Activated naive CD8-positive, alpha-beta T cell treated with anti-CD3 and anti-CD28 coated beads, Interleukin-2, amount 50 U/mL, for 24 hours (primary cell): ENCODE data around the gene PLCB1.
A peak's percentile ranks its signal among the peaks of the same experiment; 100 is the strongest.

ENCODE experiments used
- ATAC-seq: fragments of 150-1000 bp; cut with Tn5 transposase; one replicate; pipeline ENCODE4 v1.10.0; 2021
- DNase-seq: peaks from one replicate; pipeline ENCODE4 v3.0.0; 2021
- H3K27ac Mint-ChIP-seq: one replicate; pipeline ENCODE4 v1.8.0; 2021; ENCODE audit warnings: mild to moderate bottlenecking, mixed read lengths
- H3K27me3 Mint-ChIP-seq: one replicate; pipeline ENCODE4 v1.8.0; 2021; ENCODE audit warnings: mixed read lengths
- H3K36me3 Mint-ChIP-seq: one replicate; pipeline ENCODE4 v1.8.0; 2021; ENCODE audit warnings: low read depth, mixed read lengths
- H3K4me1 Mint-ChIP-seq: one replicate; pipeline ENCODE4 v1.8.0; 2021; ENCODE audit warnings: mixed read lengths
- H3K4me3 Mint-ChIP-seq: one replicate; pipeline ENCODE4 v1.8.0; 2021; ENCODE audit warnings: mild to moderate bottlenecking, moderate library complexity, mixed read lengths
- H3K9me3 Mint-ChIP-seq: one replicate; pipeline ENCODE4 v1.8.0; 2021; ENCODE audit warnings: mixed read lengths

The PLCB1 gene

GRCh38 chr20:8675896-8676295 lies 543.8 kb downstream of the PLCB1 start:
- no peaks in the 10 kb centered on the region for H3K9me3 Mint-ChIP-seq
- H3K36me3 Mint-ChIP-seq: peaks cover 2% of the 10 kb centered on the region
- ATAC-seq (no peak), DNase-seq (no peak)
- H3K4me3 Mint-ChIP-seq: no peak overlapping the region
- H3K27ac Mint-ChIP-seq: no peak overlapping the region
- no peaks in the 10 kb centered on the region for H3K4me1 Mint-ChIP-seq
- H3K27me3 Mint-ChIP-seq: no peaks in the 10 kb centered on the region

- DNase-seq: no peak
- H3K4me3 Mint-ChIP-seq: no peak overlapping the region
- H3K36me3 Mint-ChIP-seq: peaks cover 2% of the 10 kb centered on the region
- ATAC-seq: no peak
- no peaks in the 10 kb centered on the region for H3K27me3 Mint-ChIP-seq
- H3K4me1 Mint-ChIP-seq: no peaks in the 10 kb centered on the region
- H3K9me3 Mint-ChIP-seq: no peaks in the 10 kb centered on the region
- no peak overlapping the region for H3K27ac Mint-ChIP-seq
Measured at GRCh38 chr20:8678098-8678776, 546.2 kb downstream of the PLCB1 start.

GRCh38 chr20:8689337-8689736 lies 557.3 kb downstream of the PLCB1 start:
- no peak for DNase-seq
- Mint-ChIP-seq H3K27me3 (no peaks in the 10 kb centered on the region), H3K36me3 (peaks cover 6% of the 10 kb centered on the region), H3K9me3 (peaks cover 13% of the 10 kb centered on the region), H3K4me1 (no peaks in the 10 kb centered on the region), H3K4me3 (no peak overlapping the region), H3K27ac (no peak overlapping the region)
- no peak for ATAC-seq

GRCh38 chr20:8690074-8690473 lies 558.0 kb downstream of the PLCB1 start:
- peaks cover 3% of the 10 kb centered on the region for H3K36me3 Mint-ChIP-seq
- peaks cover 13% of the 10 kb centered on the region for H3K9me3 Mint-ChIP-seq
- no peak overlapping the region for H3K4me3 Mint-ChIP-seq
- no peak overlapping the region for H3K27ac Mint-ChIP-seq
- ATAC-seq (no peak), DNase-seq (no peak)
- no peaks in the 10 kb centered on the region for H3K27me3 Mint-ChIP-seq
- H3K4me1 Mint-ChIP-seq: no peaks in the 10 kb centered on the region

GRCh38 chr20:8693709-8694108 lies 561.6 kb downstream of the PLCB1 start:
- DNase-seq: no peak
- Mint-ChIP-seq H3K36me3 (peaks cover 3% of the 10 kb centered on the region), H3K4me1 (no peaks in the 10 kb centered on the region), H3K27ac (no peak overlapping the region), H3K9me3 (peaks cover 13% of the 10 kb centered on the region), H3K4me3 (no peak overlapping the region), H3K27me3 (no peaks in the 10 kb centered on the region)
- ATAC-seq: no peak

GRCh38 chr20:8700756-8701155 lies 568.7 kb downstream of the PLCB1 start:
- H3K27ac Mint-ChIP-seq: no peak overlapping the region
- no peaks in the 10 kb centered on the region for H3K4me1 Mint-ChIP-seq
- no peaks in the 10 kb centered on the region for H3K27me3 Mint-ChIP-seq
- H3K36me3 Mint-ChIP-seq: no peaks in the 10 kb centered on the region
- H3K9me3 Mint-ChIP-seq: no peaks in the 10 kb centered on the region
- no peak overlapping the region for H3K4me3 Mint-ChIP-seq
- ATAC-seq (no peak), DNase-seq (no peak)

GRCh38 chr20:8706961-8707700 lies 575.1 kb downstream of the PLCB1 start:
- H3K4me1 Mint-ChIP-seq: no peaks in the 10 kb centered on the region
- no peaks in the 10 kb centered on the region for H3K27me3 Mint-ChIP-seq
- H3K36me3 Mint-ChIP-seq: no peaks in the 10 kb centered on the region
- DNase-seq (no peak), ATAC-seq (no peak)
- no peak overlapping the region for H3K4me3 Mint-ChIP-seq
- no peak overlapping the region for H3K27ac Mint-ChIP-seq
- H3K9me3 Mint-ChIP-seq: no peaks in the 10 kb centered on the region

GRCh38 chr20:8709627-8710026 lies 577.6 kb downstream of the PLCB1 start:
- ATAC-seq: no peak
- H3K36me3 Mint-ChIP-seq: no peaks in the 10 kb centered on the region
- H3K4me3 Mint-ChIP-seq: no peak overlapping the region
- no peaks in the 10 kb centered on the region for H3K27me3 Mint-ChIP-seq
- no peak overlapping the region for H3K27ac Mint-ChIP-seq
- H3K9me3 Mint-ChIP-seq: no peaks in the 10 kb centered on the region
- no peaks in the 10 kb centered on the region for H3K4me1 Mint-ChIP-seq
- no peak for DNase-seq

- Mint-ChIP-seq H3K27ac (no peak overlapping the region), H3K4me3 (no peak overlapping the region), H3K9me3 (no peaks in the 10 kb centered on the region), H3K36me3 (no peaks in the 10 kb centered on the region), H3K4me1 (no peaks in the 10 kb centered on the region), H3K27me3 (no peaks in the 10 kb centered on the region)
- no peak for ATAC-seq
- DNase-seq: no peak
Measured at GRCh38 chr20:8711501-8711900, 579.4 kb downstream of the PLCB1 start.

GRCh38 chr20:8714206-8714605 lies 582.1 kb downstream of the PLCB1 start:
- no peaks in the 10 kb centered on the region for H3K9me3 Mint-ChIP-seq
- ATAC-seq: no peak

GRCh38 chr20:8718279-8718678 lies 586.2 kb downstream of the PLCB1 start:
- DNase-seq: no peak
- Mint-ChIP-seq H3K4me3 (no peak overlapping the region), H3K9me3 (no peaks in the 10 kb centered on the region), H3K27me3 (peaks cover 2% of the 10 kb centered on the region), H3K27ac (no peak overlapping the region), H3K4me1 (no peaks in the 10 kb centered on the region), H3K36me3 (no peaks in the 10 kb centered on the region)
- ATAC-seq: no peak

More at GRCh38 chr20:8714206-8714605, 582.1 kb downstream of the PLCB1 start:
- no peaks in the 10 kb centered on the region for H3K4me1 Mint-ChIP-seq
- no peak overlapping the region for H3K27ac Mint-ChIP-seq
- H3K4me3 Mint-ChIP-seq: no peak overlapping the region
- no peaks in the 10 kb centered on the region for H3K36me3 Mint-ChIP-seq
- no peak for DNase-seq
- H3K27me3 Mint-ChIP-seq: no peaks in the 10 kb centered on the region

GRCh38 chr20:8720089-8720488 lies 588.0 kb downstream of the PLCB1 start:
- H3K4me1 Mint-ChIP-seq: no peaks in the 10 kb centered on the region
- H3K27me3 Mint-ChIP-seq: peaks cover 2% of the 10 kb centered on the region
- H3K36me3 Mint-ChIP-seq: no peaks in the 10 kb centered on the region
- no peak overlapping the region for H3K27ac Mint-ChIP-seq
- DNase-seq: no peak
- no peak overlapping the region for H3K4me3 Mint-ChIP-seq
- H3K9me3 Mint-ChIP-seq: no peaks in the 10 kb centered on the region
- ATAC-seq: no peak

GRCh38 chr20:8721098-8721497 lies 589.0 kb downstream of the PLCB1 start:
- Mint-ChIP-seq H3K9me3 (no peaks in the 10 kb centered on the region), H3K4me3 (no peak overlapping the region), H3K27ac (no peak overlapping the region), H3K36me3 (no peaks in the 10 kb centered on the region), H3K4me1 (no peaks in the 10 kb centered on the region), H3K27me3 (peaks cover 2% of the 10 kb centered on the region)
- DNase-seq (peak; percentile 18), ATAC-seq (no peak)

GRCh38 chr20:8722277-8722928 lies 590.3 kb downstream of the PLCB1 start:
- H3K36me3 Mint-ChIP-seq: no peaks in the 10 kb centered on the region
- H3K27me3 Mint-ChIP-seq: peaks cover 2% of the 10 kb centered on the region
- H3K4me3 Mint-ChIP-seq: no peak overlapping the region
- ATAC-seq: peak; percentile 68
- no peak overlapping the region for H3K27ac Mint-ChIP-seq
- peak; percentile 7 for DNase-seq
- H3K4me1 Mint-ChIP-seq: no peaks in the 10 kb centered on the region
- no peaks in the 10 kb centered on the region for H3K9me3 Mint-ChIP-seq

GRCh38 chr20:8723296-8723695 lies 591.2 kb downstream of the PLCB1 start:
- H3K27me3 Mint-ChIP-seq: peaks cover 2% of the 10 kb centered on the region
- no peak for ATAC-seq

More at GRCh38 chr20:8723296-8723695, 591.2 kb downstream of the PLCB1 start:
- Mint-ChIP-seq H3K4me3 (no peak overlapping the region), H3K9me3 (no peaks in the 10 kb centered on the region), H3K4me1 (no peaks in the 10 kb centered on the region), H3K36me3 (no peaks in the 10 kb centered on the region), H3K27ac (no peak overlapping the region)
- no peak for DNase-seq
